Muscle of back (tissue), 11 donors: Measurements from ENCODE around the gene MACROH2A1. TPM values are rescaled to one million over a fixed set of nuclear protein-coding genes. Genes with fewer than 3 reads are reported as not detected.

Experiments
- DNase-seq, 3 donors: peaks; one replicate each; pipeline versions ENCODE4 v3.0.0 to v3.0.0-alpha.2; 2013
- polyA plus RNA-seq, 10 donors: library from polyadenylated mRNA; unstranded; fragments of 120-200 nt; gene quantifications; one replicate each; pipeline ENCODE4 v1.2.1, GENCODE V29; 2013; ENCODE audit not compliant: insufficient read length in 10 of 10

MACROH2A1 gene
- polyA plus RNA-seq, 10 donors, result 82.9 to 117 (median 101) TPM

GRCh38 chr5:135294793-135295192, 104.2 kb downstream of the MACROH2A1 start:
- DNase-seq, result no peak

GRCh38 chr5:135289651-135290050, 109.4 kb downstream of the MACROH2A1 start:
- DNase-seq, result no peak

- DNase-seq, result no peak
Observed at GRCh38 chr5:135287551-135287950, 111.5 kb downstream of the MACROH2A1 start.

Other genes starting within 250 kb of the MACROH2A1 start
- under 1 TPM in 4 of 10 donors, not detected in 6; 0.08 to 0.23 (median 0.13) TPM for gene DCANP1, start 48.1 kb upstream of the MACROH2A1 start, polyA plus RNA-seq
- under 1 TPM; 0.05 to 0.33 (median 0.17) TPM for gene TIFAB, start 53.1 kb upstream of the MACROH2A1 start, polyA plus RNA-seq
- gene NEUROG1, start 136.7 kb upstream of the MACROH2A1 start, polyA plus RNA-seq, result not detected
- gene CXCL14, start 179.8 kb upstream of the MACROH2A1 start, polyA plus RNA-seq, result 100 to 1,000 TPM in 2 of 10 donors, 10 to 100 TPM in 8; 21.1 to 310 (median 36.2) TPM